ENCODE results near the gene IVD. TPM values are rescaled to one million over a fixed set of nuclear protein-coding genes. Genes with fewer than 3 reads are reported as not detected.

The IVD gene
- polyA plus RNA-seq, 1 donor (not counting 4 experiments of a cell fraction or from before 2014, with no cell fraction given): 13.0 TPM

DNA sequence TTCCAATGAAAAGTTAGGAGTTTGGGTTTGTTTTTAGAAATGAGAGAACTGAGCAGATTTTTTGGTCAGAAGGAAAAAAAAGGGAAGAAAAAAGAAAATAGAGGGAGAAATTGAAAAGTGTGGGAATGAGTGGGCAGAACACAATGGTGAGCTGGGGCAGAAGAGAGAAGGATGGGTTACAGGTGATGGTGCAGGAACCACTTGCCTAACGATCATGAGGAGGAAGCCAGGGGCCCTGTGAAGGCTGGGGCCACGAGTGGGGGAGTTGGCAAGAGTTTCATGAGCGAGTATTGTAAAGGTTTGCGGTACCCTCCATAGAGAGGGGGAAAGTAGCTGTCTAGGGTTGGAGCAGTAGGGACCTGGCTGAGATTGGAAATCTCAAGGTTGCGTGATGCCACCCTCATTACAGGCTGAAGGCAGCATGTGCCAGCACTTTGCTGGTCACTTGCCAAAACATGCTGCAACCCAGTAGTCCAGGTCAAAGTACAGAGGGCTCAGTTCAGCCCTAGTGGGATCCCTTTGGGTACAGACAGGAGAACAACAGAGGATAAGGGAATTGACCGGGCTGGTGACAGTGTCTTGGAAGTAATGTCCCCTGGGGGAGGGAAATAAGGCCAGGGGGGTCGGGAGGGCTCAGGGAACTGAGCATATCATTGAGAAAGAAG, 6.6 kb downstream of the IVD start:
- no peaks in the 10 kb centered on the region for H3K9me1 ChIP-seq (ENCODE audit: control insufficient read depth, extremely low read depth, insufficient read depth, low read length)
- peaks cover 13 to 20% of the 10 kb centered on the region in 2 experiments for H3K36me3 ChIP-seq (ENCODE audit: control insufficient read depth in 2 of 2, extremely low read depth in 1 of 2, insufficient read depth in 2 of 2, low read length in 2 of 2)
- DNase-seq (ENCODE audit: low read depth, low spot score): no peak

DNA sequence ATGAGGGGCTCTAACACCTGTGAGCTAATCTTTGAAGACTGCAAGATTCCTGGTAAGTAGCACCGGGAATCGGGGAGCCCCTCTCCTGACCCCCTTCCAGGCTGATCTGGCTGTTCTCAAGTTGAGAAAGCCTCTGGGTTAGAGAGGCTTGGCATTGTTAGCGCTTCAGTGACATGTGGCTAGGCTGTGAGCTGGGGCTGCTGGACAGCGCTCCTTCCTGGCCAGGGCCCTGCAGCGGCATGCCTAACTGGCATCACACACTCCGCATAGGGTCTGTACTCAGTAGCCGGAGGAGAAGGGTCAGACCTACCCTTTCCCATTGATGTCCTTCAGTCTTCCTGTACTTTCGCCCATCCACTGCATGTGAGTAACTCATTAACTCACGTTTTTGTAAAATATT, 7.4 kb downstream of the IVD start:
- Histone ChIP-seq H3K9me3 (ENCODE audit: control insufficient read depth, low read depth, low read length) (no peaks in the 10 kb centered on the region), H3K36me3 (ENCODE audit: control insufficient read depth in 2 of 2, extremely low read depth in 1 of 2, insufficient read depth in 2 of 2, low read length in 2 of 2) (peaks cover 13 to 20% of the 10 kb centered on the region in 2 experiments), H3K4me3 (ENCODE audit: control insufficient read depth in 2 of 3, extremely low read depth in 1 of 3, insufficient read depth in 2 of 3, low read depth in 1 of 3, low read length in 3 of 3) (no peak overlapping the region), H3K4me2 (ENCODE audit: control insufficient read depth, extremely low read depth, insufficient read depth, low read depth, low read length) (no peak overlapping the region), H3K27ac (ENCODE audit: control insufficient read depth, insufficient read depth, low read length) (no peak overlapping the region), H2AFZ (ENCODE audit: control insufficient read depth, low read length) (no peak overlapping the region), H3K9ac (ENCODE audit: control insufficient read depth, extremely low read depth, insufficient read depth, low read length) (no peak overlapping the region), H3K9me1 (ENCODE audit: control insufficient read depth, extremely low read depth, insufficient read depth, low read length) (no peaks in the 10 kb centered on the region), H4K20me1 (ENCODE audit: control insufficient read depth, extremely low read depth, insufficient read depth, low read length) (no peaks in the 10 kb centered on the region), H3K27me3 (ENCODE audit: control insufficient read depth, extremely low read depth, insufficient read depth, low read length) (no peaks in the 10 kb centered on the region), H3K4me1 (ENCODE audit: control insufficient read depth, extremely low read depth, insufficient read depth, low read length) (no peaks in the 10 kb centered on the region), H3K79me2 (ENCODE audit: control insufficient read depth, insufficient read depth, low read length) (no peaks in the 10 kb centered on the region)
- DNase-seq (ENCODE audit: low read depth, low spot score) (no peak), FAIRE-seq (no peak)
- dilution Hi-C loops (cut with MboI; ENCODE audit: extremely low pct_ligation_motif_present, low sequenced_read_pairs): no loop called here
- TF ChIP-seq, protein P1, sequence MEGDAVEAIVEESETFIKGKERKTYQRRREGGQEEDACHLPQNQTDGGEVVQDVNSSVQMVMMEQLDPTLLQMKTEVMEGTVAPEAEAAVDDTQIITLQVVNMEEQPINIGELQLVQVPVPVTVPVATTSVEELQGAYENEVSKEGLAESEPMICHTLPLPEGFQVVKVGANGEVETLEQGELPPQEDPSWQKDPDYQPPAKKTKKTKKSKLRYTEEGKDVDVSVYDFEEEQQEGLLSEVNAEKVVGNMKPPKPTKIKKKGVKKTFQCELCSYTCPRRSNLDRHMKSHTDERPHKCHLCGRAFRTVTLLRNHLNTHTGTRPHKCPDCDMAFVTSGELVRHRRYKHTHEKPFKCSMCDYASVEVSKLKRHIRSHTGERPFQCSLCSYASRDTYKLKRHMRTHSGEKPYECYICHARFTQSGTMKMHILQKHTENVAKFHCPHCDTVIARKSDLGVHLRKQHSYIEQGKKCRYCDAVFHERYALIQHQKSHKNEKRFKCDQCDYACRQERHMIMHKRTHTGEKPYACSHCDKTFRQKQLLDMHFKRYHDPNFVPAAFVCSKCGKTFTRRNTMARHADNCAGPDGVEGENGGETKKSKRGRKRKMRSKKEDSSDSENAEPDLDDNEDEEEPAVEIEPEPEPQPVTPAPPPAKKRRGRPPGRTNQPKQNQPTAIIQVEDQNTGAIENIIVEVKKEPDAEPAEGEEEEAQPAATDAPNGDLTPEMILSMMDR (optimal IDR thresholded peaks at IDR 0.05 in 1 of 3, IDR thresholded peaks at IDR 0.05 in 1 of 3, conservative IDR thresholded peaks at IDR 0.05 in 1 of 3; ENCODE audit: extremely low read depth in 1 of 3, insufficient read depth in 2 of 3, low read length in 3 of 3): no peak
- no peak for TF ChIP-seq EZH2 (IDR thresholded peaks at IDR 0.05; ENCODE audit: low read length)

More for the DNA sequence above, 6.6 kb downstream of the IVD start:
- Histone ChIP-seq H3K9ac (ENCODE audit: control insufficient read depth, extremely low read depth, insufficient read depth, low read length) (no peak overlapping the region), H3K4me3 (ENCODE audit: control insufficient read depth in 2 of 3, extremely low read depth in 1 of 3, insufficient read depth in 2 of 3, low read depth in 1 of 3, low read length in 3 of 3) (no peak overlapping the region), H4K20me1 (ENCODE audit: control insufficient read depth, extremely low read depth, insufficient read depth, low read length) (no peaks in the 10 kb centered on the region), H3K9me3 (ENCODE audit: control insufficient read depth, low read depth, low read length) (no peaks in the 10 kb centered on the region), H3K4me1 (ENCODE audit: control insufficient read depth, extremely low read depth, insufficient read depth, low read length) (no peaks in the 10 kb centered on the region), H2AFZ (ENCODE audit: control insufficient read depth, low read length) (no peak overlapping the region), H3K27me3 (ENCODE audit: control insufficient read depth, extremely low read depth, insufficient read depth, low read length) (no peaks in the 10 kb centered on the region), H3K27ac (ENCODE audit: control insufficient read depth, insufficient read depth, low read length) (no peak overlapping the region), H3K4me2 (ENCODE audit: control insufficient read depth, extremely low read depth, insufficient read depth, low read depth, low read length) (no peak overlapping the region), H3K79me2 (ENCODE audit: control insufficient read depth, insufficient read depth, low read length) (no peaks in the 10 kb centered on the region)
- no peak for FAIRE-seq
- dilution Hi-C loops (cut with MboI; ENCODE audit: extremely low pct_ligation_motif_present, low sequenced_read_pairs): no loop called here
- TF ChIP-seq, protein P1 (optimal IDR thresholded peaks at IDR 0.05 in 1 of 3, IDR thresholded peaks at IDR 0.05 in 1 of 3, conservative IDR thresholded peaks at IDR 0.05 in 1 of 3; ENCODE audit: extremely low read depth in 1 of 3, insufficient read depth in 2 of 3, low read length in 3 of 3): no peak
- no peak for TF ChIP-seq EZH2 (IDR thresholded peaks at IDR 0.05; ENCODE audit: low read length)

Measured in keratinocyte (primary cell).